Neural cell (in vitro differentiated cells): ENCODE measurements around the gene ARHGAP4. TPM values are rescaled to one million over a fixed set of nuclear protein-coding genes. Genes with fewer than 3 reads are reported as not detected.

Experiments used
- H2AFZ ChIP-seq: fragments of 200-600, 300-800 bp; sonication (generic), shearing (Covaris generic); 2 replicates; pipeline ENCODE4 v1.6.0; 2014; ENCODE audit warnings: low read depth, mild to moderate bottlenecking, antibody characterized with exemption, low read length, moderate library complexity
- H3F3A ChIP-seq: fragments of 200-600 bp; shearing (Covaris generic); 2 replicates; pipeline ENCODE4 v1.6.1; 2016; ENCODE audit warnings: mild to moderate bottlenecking, moderate library complexity, mixed read lengths, antibody characterized with exemption, low read length; ENCODE audit not compliant: insufficient read depth, poor library complexity, severe bottlenecking
- H3K27ac ChIP-seq: fragments of 200-600, 300-800 bp; sonication (generic), shearing (Covaris generic); 2 replicates; pipeline ENCODE4 v1.5.1; 2014; ENCODE audit warnings: mild to moderate bottlenecking, low read length, moderate library complexity
- H3K27me3 ChIP-seq: fragments of 300-800, 200-600 bp; sonication (generic), shearing (Covaris generic); 2 replicates; pipeline ENCODE4 v1.6.0; 2014; ENCODE audit warnings: mild to moderate bottlenecking, low read depth, low read length, moderate library complexity; ENCODE audit not compliant: insufficient read depth
- H3K36me3 ChIP-seq: fragments of 300-800, 200-600 bp; sonication (generic), shearing (Covaris generic); 2 replicates; pipeline ENCODE4 v1.5.1; 2014; ENCODE audit warnings: mild to moderate bottlenecking, antibody characterized with exemption, low read length, moderate library complexity; ENCODE audit not compliant: insufficient read depth
- H3K4me2 ChIP-seq: fragments of 300-800, 200-600 bp; sonication (generic), shearing (Covaris generic); 2 replicates; pipeline ENCODE4 v1.6.0; 2014; ENCODE audit warnings: mild to moderate bottlenecking, low read length
- H3K4me3 ChIP-seq: fragments of 300-800, 200-600 bp; sonication (generic), shearing (Covaris generic); 2 replicates; pipeline ENCODE4 v1.5.1; 2014; ENCODE audit warnings: mild to moderate bottlenecking, low read length, moderate library complexity
- H3K79me2 ChIP-seq: fragments of 200-600 bp; shearing (Covaris generic); replicated peaks from 2 replicates; pipeline ENCODE4 v1.6.0; 2014; ENCODE audit warnings: mild to moderate bottlenecking, low read length, moderate library complexity; ENCODE audit not compliant: insufficient read depth
- H3K9ac ChIP-seq: fragments of 300-800, 200-600 bp; sonication (generic), shearing (Covaris generic); 2 replicates; pipeline ENCODE4 v1.6.1; 2016; ENCODE audit warnings: mild to moderate bottlenecking, low read length, mixed read lengths
- H3K9me2 ChIP-seq: fragments of 200-600 bp; shearing (Covaris generic); 2 replicates; pipeline ENCODE4 v1.6.1; 2016; ENCODE audit warnings: mild to moderate bottlenecking, low read length, mixed read lengths; ENCODE audit not compliant: insufficient read depth
- H3K9me3 ChIP-seq: fragments of 200-600, 300-800 bp; sonication (generic), shearing (Covaris generic); 2 replicates; pipeline ENCODE4 v1.6.1; 2016; ENCODE audit warnings: mild to moderate bottlenecking, mixed run types, low read length, moderate library complexity, mixed read lengths
- H4K20me1 ChIP-seq: fragments of 200-600 bp; shearing (Covaris generic); 2 replicates; pipeline ENCODE4 v1.6.1; 2016; ENCODE audit warnings: mild to moderate bottlenecking, mixed run types; ENCODE audit not compliant: insufficient read depth
- EP300 ChIP-seq: fragments of 450-650 bp; conservative IDR thresholded peaks from 2 replicates; pipeline ENCODE4 v1.6.1; 2014; ENCODE audit warnings: antibody characterized with exemption, mild to moderate bottlenecking, moderate library complexity; ENCODE audit not compliant: poor library complexity, severe bottlenecking
- EZH2 ChIP-seq: fragments of 200-600, 300-800 bp; shearing (Covaris generic), sonication (generic); IDR thresholded peaks from 2 replicates; pipeline ENCODE4 v1.6.1; 2014; ENCODE audit warnings: antibody characterized with exemption, low read length, borderline replicate concordance, mild to moderate bottlenecking; ENCODE audit not compliant: insufficient read depth, poor library complexity, severe bottlenecking
- MXI1 ChIP-seq: fragments of 450-650 bp; conservative IDR thresholded peaks from 2 replicates; pipeline ENCODE4 v1.6.1; 2014; ENCODE audit warnings: antibody characterized with exemption, mild to moderate bottlenecking; ENCODE audit not compliant: poor library complexity, severe bottlenecking
- POLR2AphosphoS5 ChIP-seq: IDR thresholded peaks from 2 replicates; pipeline ENCODE4 v1.6.1; 2012
- RAD21 ChIP-seq: fragments of 450-650 bp; conservative IDR thresholded peaks from 2 replicates; pipeline ENCODE4 v1.6.1; 2014; ENCODE audit warnings: antibody characterized with exemption, mild to moderate bottlenecking, moderate library complexity
- SMC3 ChIP-seq: fragments of 450-650 bp; conservative IDR thresholded peaks from 2 replicates; pipeline ENCODE4 v1.6.1; 2014; ENCODE audit warnings: antibody characterized with exemption, mild to moderate bottlenecking, moderate library complexity; ENCODE audit not compliant: poor library complexity
- TAF1 ChIP-seq: IDR thresholded peaks from 2 replicates; pipeline ENCODE4 v1.6.1; 2012; ENCODE audit warnings: low read depth
- polyA plus RNA-seq: library from polyadenylated mRNA; depleted of rRNA; stranded (reverse); fragments of >200 nt; gene quantifications from 2 replicates; pipeline ENCODE4 v1.2.3, GENCODE V29; 2014
- TF ChIP-seq, protein P1 (sequence below): fragments of 450-650 bp; IDR thresholded peaks from 2 replicates; pipeline ENCODE4 v1.5.1; 2014; ENCODE audit warnings: antibody characterized with exemption, mild to moderate bottlenecking, moderate library complexity; ENCODE audit not compliant: poor library complexity, severe bottlenecking
- TF ChIP-seq, protein P2 (sequence below): IDR thresholded peaks from 2 replicates; pipeline ENCODE4 v1.6.1; 2012; ENCODE audit warnings: borderline replicate concordance

The ARHGAP4 gene
- polyA plus RNA-seq, 1 donor from 2014 or later: 11.2 TPM

DNA sequence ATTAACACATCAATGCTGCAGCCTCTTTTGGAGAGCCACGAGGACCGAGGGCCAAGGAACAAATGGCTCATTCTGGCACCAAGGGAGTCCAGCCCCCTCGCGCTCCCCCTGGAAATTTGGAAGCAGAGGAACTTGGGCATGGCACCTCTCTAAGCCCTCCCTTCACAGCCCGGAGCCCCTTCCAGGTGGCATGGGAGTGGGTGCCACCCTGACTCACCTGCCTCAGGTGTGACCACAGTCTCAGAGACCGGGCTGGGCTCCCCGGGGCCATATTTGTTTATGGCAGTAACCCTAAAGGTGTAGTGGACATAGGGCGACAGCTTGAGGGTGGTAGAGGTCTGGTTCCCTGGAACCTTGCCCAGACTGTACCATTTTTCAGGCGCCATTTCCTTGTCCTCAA, 58.9 kb downstream of the ARHGAP4 start:
- Histone ChIP-seq H3K9me3 (no peaks in the 10 kb centered on the region), H3K27me3 (no peaks in the 10 kb centered on the region), H2AFZ (no peak overlapping the region), H3K9ac (no peak overlapping the region), H3K36me3 (no peaks in the 10 kb centered on the region), H3K9me2 (no peaks in the 10 kb centered on the region), H3K4me2 (no peak overlapping the region), H3K79me2 (no peaks in the 10 kb centered on the region), H3K27ac (no peak overlapping the region), H3K4me3 (no peak overlapping the region), H3F3A (no peaks in the 10 kb centered on the region), H4K20me1 (no peaks in the 10 kb centered on the region)
- no peak for TF ChIP-seq EZH2
- no peak for TF ChIP-seq MXI1
- no peak for TF ChIP-seq TAF1
- no peak for TF ChIP-seq SMC3
- no peak for TF ChIP-seq POLR2AphosphoS5
- no peak for TF ChIP-seq EP300
- no peak for TF ChIP-seq RAD21
- TF ChIP-seq, protein P1, sequence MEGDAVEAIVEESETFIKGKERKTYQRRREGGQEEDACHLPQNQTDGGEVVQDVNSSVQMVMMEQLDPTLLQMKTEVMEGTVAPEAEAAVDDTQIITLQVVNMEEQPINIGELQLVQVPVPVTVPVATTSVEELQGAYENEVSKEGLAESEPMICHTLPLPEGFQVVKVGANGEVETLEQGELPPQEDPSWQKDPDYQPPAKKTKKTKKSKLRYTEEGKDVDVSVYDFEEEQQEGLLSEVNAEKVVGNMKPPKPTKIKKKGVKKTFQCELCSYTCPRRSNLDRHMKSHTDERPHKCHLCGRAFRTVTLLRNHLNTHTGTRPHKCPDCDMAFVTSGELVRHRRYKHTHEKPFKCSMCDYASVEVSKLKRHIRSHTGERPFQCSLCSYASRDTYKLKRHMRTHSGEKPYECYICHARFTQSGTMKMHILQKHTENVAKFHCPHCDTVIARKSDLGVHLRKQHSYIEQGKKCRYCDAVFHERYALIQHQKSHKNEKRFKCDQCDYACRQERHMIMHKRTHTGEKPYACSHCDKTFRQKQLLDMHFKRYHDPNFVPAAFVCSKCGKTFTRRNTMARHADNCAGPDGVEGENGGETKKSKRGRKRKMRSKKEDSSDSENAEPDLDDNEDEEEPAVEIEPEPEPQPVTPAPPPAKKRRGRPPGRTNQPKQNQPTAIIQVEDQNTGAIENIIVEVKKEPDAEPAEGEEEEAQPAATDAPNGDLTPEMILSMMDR: no peak
- TF ChIP-seq, protein P2, sequence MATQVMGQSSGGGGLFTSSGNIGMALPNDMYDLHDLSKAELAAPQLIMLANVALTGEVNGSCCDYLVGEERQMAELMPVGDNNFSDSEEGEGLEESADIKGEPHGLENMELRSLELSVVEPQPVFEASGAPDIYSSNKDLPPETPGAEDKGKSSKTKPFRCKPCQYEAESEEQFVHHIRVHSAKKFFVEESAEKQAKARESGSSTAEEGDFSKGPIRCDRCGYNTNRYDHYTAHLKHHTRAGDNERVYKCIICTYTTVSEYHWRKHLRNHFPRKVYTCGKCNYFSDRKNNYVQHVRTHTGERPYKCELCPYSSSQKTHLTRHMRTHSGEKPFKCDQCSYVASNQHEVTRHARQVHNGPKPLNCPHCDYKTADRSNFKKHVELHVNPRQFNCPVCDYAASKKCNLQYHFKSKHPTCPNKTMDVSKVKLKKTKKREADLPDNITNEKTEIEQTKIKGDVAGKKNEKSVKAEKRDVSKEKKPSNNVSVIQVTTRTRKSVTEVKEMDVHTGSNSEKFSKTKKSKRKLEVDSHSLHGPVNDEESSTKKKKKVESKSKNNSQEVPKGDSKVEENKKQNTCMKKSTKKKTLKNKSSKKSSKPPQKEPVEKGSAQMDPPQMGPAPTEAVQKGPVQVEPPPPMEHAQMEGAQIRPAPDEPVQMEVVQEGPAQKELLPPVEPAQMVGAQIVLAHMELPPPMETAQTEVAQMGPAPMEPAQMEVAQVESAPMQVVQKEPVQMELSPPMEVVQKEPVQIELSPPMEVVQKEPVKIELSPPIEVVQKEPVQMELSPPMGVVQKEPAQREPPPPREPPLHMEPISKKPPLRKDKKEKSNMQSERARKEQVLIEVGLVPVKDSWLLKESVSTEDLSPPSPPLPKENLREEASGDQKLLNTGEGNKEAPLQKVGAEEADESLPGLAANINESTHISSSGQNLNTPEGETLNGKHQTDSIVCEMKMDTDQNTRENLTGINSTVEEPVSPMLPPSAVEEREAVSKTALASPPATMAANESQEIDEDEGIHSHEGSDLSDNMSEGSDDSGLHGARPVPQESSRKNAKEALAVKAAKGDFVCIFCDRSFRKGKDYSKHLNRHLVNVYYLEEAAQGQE: no peak

- Histone ChIP-seq H3K4me3 (no peak overlapping the region), H3K79me2 (no peaks in the 10 kb centered on the region), H3K27me3 (no peaks in the 10 kb centered on the region), H3F3A (no peaks in the 10 kb centered on the region), H3K4me2 (no peak overlapping the region), H4K20me1 (no peaks in the 10 kb centered on the region), H3K9me3 (no peaks in the 10 kb centered on the region), H3K9ac (no peak overlapping the region), H2AFZ (no peak overlapping the region), H3K27ac (no peak overlapping the region), H3K36me3 (no peaks in the 10 kb centered on the region), H3K9me2 (no peaks in the 10 kb centered on the region)
- TF ChIP-seq MXI1: no peak
- TF ChIP-seq POLR2AphosphoS5: no peak
Observed at GRCh38 chrX:153866302-153867019, 59.6 kb downstream of the ARHGAP4 start.
